Spleen (tissue), 11 donors: ENCODE results near the gene COL2A1. TPM values are rescaled to one million over a fixed set of nuclear protein-coding genes. Genes with fewer than 3 reads are reported as not detected.

ENCODE experiments used
- DNase-seq: peaks from one replicate; pipeline ENCODE4 v3.0.0-alpha.2; 2020
- H3K27ac ChIP-seq, 8 donors: fragments of 200-600 bp; sonication (generic) in 7 of 8; 1 replicate in 4 of 8; 2 replicates in 4 of 8; pipeline versions ENCODE4 v1.5.0 to v1.8.0; 2016 to 2021; ENCODE audit warnings: inconsistent platforms in 4 of 8, mild to moderate bottlenecking in 4 of 8, moderate library complexity in 1 of 8
- H3K27me3 ChIP-seq, 7 donors: fragments of 200-600 bp; sonication (generic) in 6 of 7; replicated peaks in 1 of 7; 1 replicate in 4 of 7; 2 replicates in 3 of 7; pipeline versions ENCODE4 v1.5.0 to v1.8.0; 2016 to 2021; ENCODE audit warnings: inconsistent platforms in 3 of 7, mild to moderate bottlenecking in 1 of 7
- H3K36me3 ChIP-seq, 6 donors: fragments of 200-600 bp; sonication (generic) in 5 of 6; 1 replicate in 4 of 6; 2 replicates in 2 of 6; pipeline versions ENCODE4 v1.5.0 to v1.8.0; 2016 to 2021; ENCODE audit warnings: inconsistent platforms in 2 of 6
- H3K4me1 ChIP-seq, 6 donors: fragments of 200-600 bp; sonication (generic) in 5 of 6; 1 replicate in 3 of 6; 2 replicates in 3 of 6; pipeline versions ENCODE4 v1.5.0 to v1.8.0; 2016 to 2021; ENCODE audit warnings: inconsistent platforms in 3 of 6
- H3K4me3 ChIP-seq, 8 donors: fragments of 200-600 bp; sonication (generic) in 7 of 8; 1 replicate in 4 of 8; 2 replicates in 4 of 8; pipeline versions ENCODE4 v1.5.0 to v1.8.0; 2016 to 2021; ENCODE audit warnings: inconsistent platforms in 4 of 8, mild to moderate bottlenecking in 4 of 8, moderate library complexity in 2 of 8
- H3K9me3 ChIP-seq, 8 donors: fragments of 200-600 bp; sonication (generic) in 7 of 8; 1 replicate in 4 of 8; 2 replicates in 4 of 8; pipeline versions ENCODE4 v1.5.0 to v1.8.0; 2016 to 2021; ENCODE audit warnings: inconsistent platforms in 4 of 8
- CTCF ChIP-seq, 11 experiments: fragments of 200-600 bp in 7 of 11; fragments of 450-650 bp in 4 of 11; sonication (generic) in 4 of 11; IDR thresholded peaks in 8 of 11; conservative IDR thresholded peaks in 3 of 11; 1 replicate in 7 of 11; 2 replicates in 4 of 11; pipeline versions ENCODE4 v1.4.0 to v1.8.0; 2016 to 2021; ENCODE audit warnings: antibody characterized with exemption in 11 of 11, inconsistent platforms in 4 of 11, mild to moderate bottlenecking in 1 of 11
- POLR2A ChIP-seq, 3 donors: fragments of 450-650 bp; IDR thresholded peaks; one replicate each; pipeline ENCODE4 v1.5.1; 2017; ENCODE audit warnings: antibody characterized with exemption in 3 of 3, mild to moderate bottlenecking in 1 of 3
- POLR2AphosphoS5 ChIP-seq, 3 donors: sonication (generic); formaldehyde crosslinking; IDR thresholded peaks; one replicate each; pipeline ENCODE4 v1.5.1; 2017; ENCODE audit warnings: antibody characterized with exemption in 3 of 3
- WGBS, 5 donors: extraction: QIAGEN DNeasy Blood & Tissue Kit in 3 of 5; methylation state at CpG; one replicate each; pipeline versions ENCODE4 v1.1.5 to v1.1.7; 2013 to 2018; 5-methylcytosine and 5-hydroxymethylcytosine counted together
- intact Hi-C: fragments of 100-400 bp; cut with DNase I; formaldehyde crosslinking; loops from one replicate; pipeline ENCODE4 v1.15.0; 2023; ENCODE audit warnings: low total_unique reads
- polyA plus RNA-seq, 3 donors: library from polyadenylated mRNA; stranded (reverse); fragments of 200-250 nt; gene quantifications; one replicate each; pipeline ENCODE4 v1.2.1, GENCODE V29; 2013
- total RNA-seq, 7 donors: library from RNA; depleted of rRNA in 3 of 7; stranded (reverse); fragments of >200 nt in 3 of 7; fragmentation: NEBNext Ultra II Directional in 4 of 7; extraction: Animal tissue kit (Norgen Biotek cat#: 25700) in 4 of 7; gene quantifications; one replicate each; pipeline versions ENCODE4 v1.1.0 to v1.2.1, GENCODE V29; 2016 to 2021
- donor health status: healthy with polysubstance abuse.
- donor health status: DM: no; HTN: no; CAD: no; lungs with moderate emphysema.
- donor health status: DM: no; HTN: no; CAD: no.
- donor health status: Bipolar disorder and iron deficiency.
- donor health status: healthy.
- donor health status: DM: no; HTN: no; CAD: no.
- donor health status: DM: yes; HTN: yes; CAD: no.

Gene COL2A1
- total and polyA plus RNA-seq, 10 donors: 0.37 to 0.49 (median 0.47) TPM; not detected in 7

DNA sequence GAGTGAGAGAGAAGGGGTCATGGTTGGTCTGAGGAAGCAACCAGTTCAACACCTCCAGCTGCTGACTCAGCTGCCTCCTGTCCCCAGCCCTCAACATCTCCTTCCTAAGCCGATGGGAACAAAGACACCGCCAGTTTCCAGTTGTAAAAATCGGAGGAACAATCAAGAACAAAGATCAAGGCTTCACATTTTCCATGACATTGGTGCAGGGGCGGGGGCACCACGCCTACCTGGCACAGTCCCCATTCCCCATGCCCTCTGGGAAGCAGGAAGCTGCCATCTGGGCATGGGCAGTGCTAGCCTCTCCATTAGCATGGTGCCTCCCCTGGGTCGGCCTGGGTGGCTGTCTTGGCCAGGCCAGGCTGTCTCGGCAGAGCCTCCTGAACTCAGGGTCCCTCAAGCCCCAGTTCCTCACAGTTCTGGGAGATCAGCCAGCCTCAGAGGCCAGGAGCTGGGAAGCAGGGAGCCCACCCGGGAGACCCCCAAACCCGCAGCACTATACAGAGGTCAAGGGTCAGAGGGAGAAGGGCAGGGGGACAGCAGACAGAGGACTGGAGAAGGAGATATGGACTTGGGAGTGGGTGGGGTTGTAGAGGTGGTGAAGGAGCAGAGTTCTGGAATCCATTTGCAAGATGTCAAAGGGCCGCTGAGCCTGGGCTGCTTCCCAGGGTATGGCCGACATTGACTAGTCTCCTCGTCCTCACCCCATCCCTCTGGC, 60.5 kb downstream of the COL2A1 start:
- WGBS, 5 donors: 64 to 79% (median 72%) methylated on average over 10 to 12 of the region's 12 CpGs
- intact Hi-C loops: no loop called here
- Histone ChIP-seq H3K4me3 (no peak overlapping the region), H3K27ac (no peak overlapping the region), H3K27me3 (peaks cover 0 to 30% (median 4%) of the 10 kb centered on the region in 7 donors), H3K4me1 (peaks cover 0 to 40% (median 24%) of the 10 kb centered on the region in 6 donors), H3K36me3 (no peaks in the 10 kb centered on the region), H3K9me3 (no peaks in the 10 kb centered on the region)
- no peak for TF ChIP-seq POLR2A (IDR thresholded peaks at IDR 0.05)
- TF ChIP-seq POLR2AphosphoS5 (IDR thresholded peaks at IDR 0.05): peak in 2 of 3 donors; percentile 32 to 45
- DNase-seq: no peak

- no peak for DNase-seq
- Histone ChIP-seq H3K27me3 (peaks cover 0 to 30% (median 4%) of the 10 kb centered on the region in 7 donors), H3K27ac (no peak overlapping the region), H3K36me3 (no peaks in the 10 kb centered on the region), H3K4me3 (peak overlapping the region in 1 of 8 donors; percentile 35), H3K4me1 (peaks cover 0 to 37% (median 24%) of the 10 kb centered on the region in 6 donors), H3K9me3 (no peaks in the 10 kb centered on the region)
- intact Hi-C loops: no loop called here
- whole genome bisulfite sequencing, 5 donors: 56 to 70% (median 68%) methylated on average over 29 to 31 of the region's 31 CpGs
- TF ChIP-seq POLR2A (IDR thresholded peaks at IDR 0.05): no peak
- TF ChIP-seq POLR2AphosphoS5 (IDR thresholded peaks at IDR 0.05): no peak
- TF ChIP-seq CTCF (IDR thresholded peaks at IDR 0.05 in 8 of 11, conservative IDR thresholded peaks at IDR 0.05 in 3 of 11): no peak
Observed at GRCh38 chr12:47942614-47943225, 61.6 kb downstream of the COL2A1 start.

DNA sequence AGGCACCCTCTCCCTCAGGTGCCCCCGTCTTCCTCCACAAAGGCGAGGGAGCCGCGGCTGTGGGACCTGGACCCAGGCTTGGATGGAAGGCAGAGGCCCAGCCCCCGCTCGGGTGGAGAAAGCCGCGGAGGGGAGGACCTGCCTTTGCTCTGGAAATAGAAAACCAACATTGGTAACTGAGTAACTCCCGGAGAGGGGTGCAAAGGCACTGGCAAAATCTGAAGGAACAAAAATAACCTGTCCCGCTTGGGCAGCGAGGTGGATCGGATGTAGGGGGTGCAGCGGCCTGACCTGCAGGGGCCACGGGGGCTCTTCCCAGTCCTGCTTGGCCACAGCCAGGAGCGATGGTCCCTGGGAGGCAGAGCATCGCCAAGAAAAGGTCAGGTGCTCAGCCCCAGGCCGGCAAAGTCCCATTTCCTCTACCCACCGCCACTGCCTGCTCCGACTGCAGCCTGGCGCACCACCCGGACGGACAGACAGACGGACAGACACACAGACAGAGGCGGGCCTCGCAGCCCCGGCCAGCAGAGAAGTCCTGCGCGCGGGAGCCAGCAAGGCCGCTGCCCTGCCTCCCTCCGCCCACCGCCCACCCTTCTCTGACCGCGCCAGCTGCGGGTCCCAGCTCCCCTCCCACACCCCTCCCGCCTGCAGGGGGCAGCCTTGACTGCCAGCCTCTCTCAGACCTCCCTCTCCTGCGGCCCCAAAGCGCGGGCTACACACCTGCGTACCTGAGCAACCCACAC, 62.2 kb downstream of the COL2A1 start:
- Histone ChIP-seq H3K4me3 (peak overlapping the region in 1 of 8 donors; percentile 35), H3K27me3 (peaks cover 0 to 30% (median 4%) of the 10 kb centered on the region in 7 donors), H3K4me1 (peaks cover 0 to 32% (median 21%) of the 10 kb centered on the region in 6 donors), H3K9me3 (no peaks in the 10 kb centered on the region), H3K36me3 (no peaks in the 10 kb centered on the region), H3K27ac (no peak overlapping the region)
- TF ChIP-seq CTCF (IDR thresholded peaks at IDR 0.05 in 8 of 11, conservative IDR thresholded peaks at IDR 0.05 in 3 of 11) (peak in 6 of 11 experiments; percentile 26 to 62 (median 38)), POLR2A (IDR thresholded peaks at IDR 0.05) (no peak), POLR2AphosphoS5 (IDR thresholded peaks at IDR 0.05) (no peak)
- DNase-seq: peak; percentile 80
- intact Hi-C loops: no loop called here
- 38 to 52% (median 43%) methylated on average over 29 to 40 of the region's 40 CpGs for WGBS, 5 donors

DNA sequence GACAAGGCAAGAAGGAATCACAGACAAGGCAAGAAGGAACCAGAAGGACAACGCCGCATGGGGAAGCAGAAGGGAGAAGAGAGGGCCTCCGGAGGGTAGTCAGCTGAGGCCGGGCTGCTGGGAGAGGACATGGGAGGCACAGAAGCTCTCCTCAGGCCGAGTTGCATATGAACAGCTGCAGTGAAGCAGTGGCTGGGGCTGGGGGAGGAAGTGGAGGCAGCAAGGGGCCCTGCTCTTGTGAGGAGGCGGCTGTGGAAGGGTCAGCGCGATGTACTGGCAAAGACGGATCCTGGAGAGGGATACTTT, 62.8 kb downstream of the COL2A1 start:
- H3K36me3 ChIP-seq: no peaks in the 10 kb centered on the region
- intact Hi-C loops: no loop called here
- peaks cover 0 to 26% (median 18%) of the 10 kb centered on the region in 6 donors for H3K4me1 ChIP-seq
- no peaks in the 10 kb centered on the region for H3K9me3 ChIP-seq
- TF ChIP-seq POLR2A (IDR thresholded peaks at IDR 0.05) (no peak), CTCF (IDR thresholded peaks at IDR 0.05 in 8 of 11, conservative IDR thresholded peaks at IDR 0.05 in 3 of 11) (no peak), POLR2AphosphoS5 (IDR thresholded peaks at IDR 0.05) (no peak)
- H3K4me3 ChIP-seq: no peak overlapping the region
- 71 to 81% (median 79%) methylated on average over 9 of the region's 9 CpGs for WGBS, 5 donors
- H3K27me3 ChIP-seq: peaks cover 0 to 30% (median 4%) of the 10 kb centered on the region in 7 donors
- no peak overlapping the region for H3K27ac ChIP-seq
- DNase-seq: no peak
